Esophagus (tissue), 2 donors: ENCODE results near the gene THY1. TPM values are rescaled to one million over a fixed set of nuclear protein-coding genes. Genes with fewer than 3 reads are reported as not detected.
A peak's percentile ranks its signal among the peaks of the same experiment; 100 is the strongest.

Source experiments
- H3K27ac ChIP-seq, 2 donors: one replicate each; pipeline ENCODE4 v1.5.1; 2013; ENCODE audit warnings: low read depth in 2 of 2, mild to moderate bottlenecking in 2 of 2, inconsistent platforms in 1 of 2, low read length in 1 of 2, moderate library complexity in 1 of 2
- H3K27me3 ChIP-seq, 2 donors: one replicate each; pipeline ENCODE4 v1.6.1; 2013; ENCODE audit warnings: low read length in 2 of 2, control low read depth in 1 of 2, mild to moderate bottlenecking in 1 of 2; ENCODE audit not compliant: insufficient read depth in 2 of 2, control insufficient read depth in 1 of 2
- H3K36me3 ChIP-seq, 2 donors: one replicate each; pipeline ENCODE4 v1.6.1; 2013; ENCODE audit warnings: low read length in 1 of 2; ENCODE audit not compliant: control insufficient read depth in 2 of 2, insufficient read depth in 2 of 2
- H3K4me1 ChIP-seq, 2 donors: one replicate each; pipeline ENCODE4 v1.6.1; 2013; ENCODE audit warnings: low read length in 1 of 2; ENCODE audit not compliant: control insufficient read depth in 2 of 2, insufficient read depth in 2 of 2
- H3K4me3 ChIP-seq, 2 donors: one replicate each; pipeline ENCODE4 v1.5.1; 2013; ENCODE audit warnings: low read length in 2 of 2, mild to moderate bottlenecking in 2 of 2, low read depth in 1 of 2, moderate library complexity in 1 of 2
- H3K9me3 ChIP-seq, 2 donors: one replicate each; pipeline ENCODE4 v1.6.1; 2013; ENCODE audit warnings: mild to moderate bottlenecking in 2 of 2, low read depth in 1 of 2, low read length in 1 of 2, moderate library complexity in 1 of 2; ENCODE audit not compliant: control insufficient read depth in 2 of 2, insufficient read depth in 1 of 2
- WGBS, 2 donors: extraction: QIAGEN DNeasy Blood & Tissue Kit; methylation state at CpG; one replicate each; pipeline ENCODE4 v1.1.7; 2013; 5-methylcytosine and 5-hydroxymethylcytosine counted together
- polyA plus RNA-seq, 2 donors: library from polyadenylated mRNA; stranded (reverse); fragments of 200-250 nt; gene quantifications; one replicate each; pipeline ENCODE4 v1.2.3, GENCODE V29; 2013
- donor health status: healthy with polysubstance abuse.
- donor health status: Bipolar disorder and iron deficiency.

Gene THY1
- polyA plus RNA-seq, 2 donors = 0.92 to 1.2 TPM

GRCh38 chr11:119373921-119374631 lies 48.9 kb downstream of the THY1 start:
- Histone ChIP-seq H3K36me3 (no peaks in the 10 kb centered on the region), H3K27me3 (no peaks in the 10 kb centered on the region), H3K9me3 (no peaks in the 10 kb centered on the region), H3K4me1 (peaks cover 15 to 28% of the 10 kb centered on the region in 2 donors), H3K27ac (peak overlapping the region in 1 of 2 donors; percentile 26), H3K4me3 (no peak overlapping the region)
- 49 to 51% methylated on average over 5 of the region's 5 CpGs for WGBS, 2 donors

DNA sequence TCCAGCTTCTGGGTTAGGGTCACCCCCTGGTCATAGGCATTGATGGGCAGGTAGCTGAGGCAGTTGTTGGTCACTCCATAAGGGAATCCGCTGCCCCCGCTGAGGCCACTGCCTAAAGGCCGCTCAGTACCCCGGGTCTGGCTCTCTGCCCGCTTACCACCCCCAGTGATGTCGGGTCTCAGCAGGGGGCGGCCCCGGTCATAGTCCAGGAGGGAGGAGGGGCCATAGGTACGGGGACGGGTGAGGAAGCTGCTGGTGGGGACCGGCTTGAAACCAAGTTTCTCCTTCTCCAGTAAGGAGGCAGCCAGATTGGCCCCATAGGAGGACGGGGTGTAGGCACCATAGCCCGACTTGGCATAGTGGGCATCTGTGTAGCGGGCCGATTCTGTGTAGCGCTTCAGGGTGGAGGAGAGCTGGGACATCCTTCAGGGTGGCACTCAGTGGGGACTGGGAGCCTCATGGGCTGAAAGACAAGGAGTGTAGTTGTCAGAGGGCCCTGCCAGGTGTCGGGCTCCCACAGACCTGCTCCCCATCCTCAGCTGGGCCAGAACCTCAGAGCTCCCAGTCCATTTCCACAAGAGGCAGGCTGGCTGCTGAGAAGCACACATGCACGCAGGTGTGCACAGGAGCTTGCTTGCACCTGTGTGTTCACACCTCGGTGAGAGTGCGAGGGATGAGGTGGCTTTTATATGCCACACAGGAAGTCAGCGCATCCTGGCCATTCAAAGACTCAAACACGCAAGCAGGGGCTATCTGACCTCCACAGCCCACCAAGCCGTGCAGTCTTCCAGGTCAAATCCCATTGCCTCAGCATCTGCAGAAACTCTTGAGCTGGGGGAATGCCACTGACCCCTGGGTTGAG lies 49.7 kb downstream of the THY1 start:
- 75 to 83% methylated on average over 23 of the region's 23 CpGs for WGBS, 2 donors
- Histone ChIP-seq H3K4me1 (peaks cover 15 to 28% of the 10 kb centered on the region in 2 donors), H3K27ac (no peak overlapping the region)

GRCh38 chr11:119372260-119373058 lies 50.5 kb downstream of the THY1 start:
- H3K36me3 ChIP-seq = no peaks in the 10 kb centered on the region
- H3K27me3 ChIP-seq = no peaks in the 10 kb centered on the region
- no peaks in the 10 kb centered on the region for H3K9me3 ChIP-seq
- H3K4me3 ChIP-seq = no peak overlapping the region
- 82 to 90% methylated on average over 25 to 26 of the region's 26 CpGs for WGBS, 2 donors
- H3K27ac ChIP-seq = peak overlapping the region in 1 of 2 donors; percentile 90
- H3K4me1 ChIP-seq = peaks cover 16 to 29% of the 10 kb centered on the region in 2 donors

More for the DNA sequence above, 49.7 kb downstream of the THY1 start:
- Histone ChIP-seq H3K4me3 (no peak overlapping the region), H3K27me3 (no peaks in the 10 kb centered on the region), H3K9me3 (no peaks in the 10 kb centered on the region), H3K36me3 (no peaks in the 10 kb centered on the region)

GRCh38 chr11:119371778-119372182 lies 51.2 kb downstream of the THY1 start:
- Histone ChIP-seq H3K9me3 (no peaks in the 10 kb centered on the region), H3K36me3 (no peaks in the 10 kb centered on the region), H3K4me1 (peaks cover 17 to 31% of the 10 kb centered on the region in 2 donors), H3K27ac (peak overlapping the region; percentile 87 to 90), H3K27me3 (no peaks in the 10 kb centered on the region), H3K4me3 (no peak overlapping the region)
- WGBS, 2 donors = 35 to 43% methylated on average over 8 of the region's 8 CpGs

DNA sequence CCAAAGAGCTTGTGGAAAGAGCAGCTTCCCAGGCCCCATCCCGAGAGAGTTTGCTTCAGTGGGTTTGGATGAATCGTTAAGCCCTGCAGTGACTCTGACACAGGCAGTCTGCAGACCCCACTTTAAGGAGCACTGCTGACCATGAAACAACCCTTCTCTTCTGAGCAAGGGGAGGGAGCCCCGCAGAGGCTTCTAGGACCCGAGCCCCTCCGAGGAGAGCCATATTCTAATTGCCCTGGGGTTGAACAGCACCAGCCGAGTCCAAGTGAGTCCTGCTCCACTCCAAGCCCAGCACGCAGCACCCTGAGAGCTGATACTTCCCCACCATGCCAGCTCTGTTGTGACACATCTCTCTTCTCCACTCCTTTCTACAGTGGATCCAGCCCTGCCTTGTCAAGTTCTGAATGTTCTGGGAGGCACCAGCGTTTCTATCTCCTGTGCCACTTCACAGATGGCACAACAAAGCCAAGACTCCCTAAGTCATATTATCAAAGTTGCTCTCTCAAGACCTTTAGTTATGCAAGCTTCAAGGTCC lies 51.8 kb downstream of the THY1 start:
- Histone ChIP-seq H3K27ac (peak overlapping the region; percentile 87 to 90), H3K4me3 (no peak overlapping the region), H3K27me3 (no peaks in the 10 kb centered on the region), H3K36me3 (no peaks in the 10 kb centered on the region), H3K4me1 (peaks cover 17 to 30% of the 10 kb centered on the region in 2 donors), H3K9me3 (no peaks in the 10 kb centered on the region)
- WGBS, 2 donors = 64 to 70% methylated on average over 8 of the region's 8 CpGs

DNA sequence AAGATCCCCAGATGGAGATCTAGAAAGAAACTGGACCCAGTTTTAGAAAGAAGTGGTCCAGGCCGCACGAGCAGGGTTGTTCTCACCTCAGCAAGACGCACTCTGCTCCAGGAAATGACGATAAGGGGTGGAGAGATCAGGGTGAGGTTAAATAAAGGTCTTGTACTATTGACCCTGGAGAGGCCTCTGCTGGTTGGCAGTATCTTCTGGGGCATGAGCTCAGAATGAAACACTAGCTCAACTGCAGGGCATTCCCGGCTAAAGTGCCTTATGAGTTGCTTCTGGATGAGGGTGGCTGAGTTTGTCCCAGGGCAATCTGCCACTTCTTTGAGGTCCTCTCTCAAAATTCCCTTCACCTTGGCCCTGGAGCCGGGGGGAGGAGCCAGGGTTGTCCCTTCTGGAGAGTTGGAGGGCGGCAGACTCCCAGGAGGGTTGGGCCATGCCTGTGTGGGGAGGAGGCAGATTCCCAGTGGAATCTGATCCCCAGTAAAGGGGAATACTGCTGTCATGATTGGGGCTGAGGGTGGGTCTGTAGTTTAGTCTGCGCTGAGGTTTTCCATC lies 52.4 kb downstream of the THY1 start:
- no peak overlapping the region for H3K4me3 ChIP-seq
- peak overlapping the region; percentile 87 to 90 for H3K27ac ChIP-seq
- peaks cover 16 to 26% of the 10 kb centered on the region in 2 donors for H3K4me1 ChIP-seq
- H3K36me3 ChIP-seq = no peaks in the 10 kb centered on the region
- H3K9me3 ChIP-seq = no peaks in the 10 kb centered on the region
- WGBS, 2 donors = 43% methylated on average over 8 of the region's 8 CpGs
- H3K27me3 ChIP-seq = no peaks in the 10 kb centered on the region

DNA sequence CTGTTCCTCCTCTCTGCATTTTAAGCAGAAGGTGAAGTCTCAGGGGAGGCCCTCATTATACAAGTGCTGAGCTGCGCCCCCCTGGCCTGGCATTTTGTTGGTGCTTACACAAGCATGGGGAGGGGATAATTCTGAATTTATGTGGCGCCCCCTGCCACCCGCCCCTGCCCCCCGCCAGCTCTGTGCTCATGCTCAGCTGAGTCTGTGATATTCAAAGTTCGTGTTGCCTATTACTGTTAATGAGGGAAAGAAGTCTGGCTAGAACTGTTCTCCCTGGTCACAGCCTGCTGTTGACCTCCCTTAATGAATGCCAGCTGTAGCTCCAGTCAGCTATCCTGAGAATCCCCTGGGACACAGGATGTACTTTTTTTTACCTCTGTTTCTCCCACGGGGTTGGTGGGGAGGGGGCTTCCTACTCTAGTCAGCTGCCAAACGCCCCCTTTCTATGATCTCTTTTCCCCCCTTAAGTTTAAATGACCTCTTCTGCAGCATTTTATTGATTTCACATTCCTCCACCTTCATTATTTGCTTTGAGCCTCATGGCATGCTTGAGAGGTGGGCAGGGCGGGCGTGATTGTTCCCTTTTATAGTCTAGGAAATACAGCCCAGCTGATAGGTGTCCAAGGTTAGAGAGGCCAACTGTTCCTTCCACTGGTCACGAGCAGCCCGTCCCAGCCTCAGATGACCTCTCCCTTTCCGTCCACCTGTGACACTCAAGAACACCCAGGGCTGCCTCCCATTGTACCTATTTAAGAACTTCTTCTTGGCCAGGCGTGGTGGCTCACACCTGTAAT lies 53.6 kb downstream of the THY1 start:
- Histone ChIP-seq H3K27me3 (no peaks in the 10 kb centered on the region), H3K4me3 (no peak overlapping the region), H3K27ac (peak overlapping the region; percentile 92 to 96), H3K4me1 (peaks cover 16 to 28% of the 10 kb centered on the region in 2 donors), H3K9me3 (no peaks in the 10 kb centered on the region), H3K36me3 (no peaks in the 10 kb centered on the region)
- WGBS, 2 donors = 47 to 62% methylated on average over 13 of the region's 13 CpGs

- Histone ChIP-seq H3K4me3 (no peak overlapping the region), H3K36me3 (no peaks in the 10 kb centered on the region), H3K27me3 (no peaks in the 10 kb centered on the region), H3K27ac (peak overlapping the region; percentile 92 to 96), H3K9me3 (no peaks in the 10 kb centered on the region), H3K4me1 (peaks cover 14 to 30% of the 10 kb centered on the region in 2 donors)
- WGBS, 2 donors = 28 to 31% methylated on average over 17 of the region's 17 CpGs
These were observed 54.6 kb downstream of the THY1 start for GRCh38 chr11:119368121-119369034.
